ENCODE data around the gene SCTR.

SCTR gene

GRCh38 chr2:119464981-119465380, 59.3 kb downstream of the SCTR start:
- Histone ChIP-seq H3K36me3 (ENCODE audit: control insufficient read depth, insufficient read depth, low read length) (no peaks in the 10 kb centered on the region), H3K9me3 (ENCODE audit: control insufficient read depth, low read length) (no peaks in the 10 kb centered on the region), H3K27ac (ENCODE audit: insufficient read depth, low read depth, low read length, poor library complexity, severe bottlenecking) (no peak overlapping the region), H3K4me3 (ENCODE audit: insufficient read depth, low read depth, low read length) (no peak overlapping the region), H3K4me1 (ENCODE audit: control insufficient read depth, insufficient read depth, low read length) (no peaks in the 10 kb centered on the region), H3K27me3 (ENCODE audit: control insufficient read depth, insufficient read depth, low read length, poor library complexity, severe bottlenecking) (no peaks in the 10 kb centered on the region)
- 94 to 95% methylated on average over 4 of the region's 4 CpGs for WGBS, 2 experiments

- 92 to 93% methylated on average over 9 of the region's 9 CpGs for WGBS, 2 experiments
Observed at GRCh38 chr2:119463990-119464389, 60.3 kb downstream of the SCTR start.

GRCh38 chr2:119463136-119463535, 61.1 kb downstream of the SCTR start:
- H3K36me3 ChIP-seq (ENCODE audit: control insufficient read depth, insufficient read depth, low read length), result no peaks in the 10 kb centered on the region
- H3K4me3 ChIP-seq (ENCODE audit: insufficient read depth, low read depth, low read length), result no peak overlapping the region
- no peaks in the 10 kb centered on the region for H3K27me3 ChIP-seq (ENCODE audit: control insufficient read depth, insufficient read depth, low read length, poor library complexity, severe bottlenecking)
- no peaks in the 10 kb centered on the region for H3K4me1 ChIP-seq (ENCODE audit: control insufficient read depth, insufficient read depth, low read length)
- no peak overlapping the region for H3K27ac ChIP-seq (ENCODE audit: insufficient read depth, low read depth, low read length, poor library complexity, severe bottlenecking)
- no peaks in the 10 kb centered on the region for H3K9me3 ChIP-seq (ENCODE audit: control insufficient read depth, low read length)
- 69 to 78% methylated on average over 3 to 4 of the region's 4 CpGs for WGBS, 2 experiments

More at GRCh38 chr2:119463990-119464389, 60.3 kb downstream of the SCTR start:
- no peak overlapping the region for H3K27ac ChIP-seq (ENCODE audit: insufficient read depth, low read depth, low read length, poor library complexity, severe bottlenecking)
- no peaks in the 10 kb centered on the region for H3K9me3 ChIP-seq (ENCODE audit: control insufficient read depth, low read length)
- H3K4me3 ChIP-seq (ENCODE audit: insufficient read depth, low read depth, low read length), result no peak overlapping the region
- no peaks in the 10 kb centered on the region for H3K4me1 ChIP-seq (ENCODE audit: control insufficient read depth, insufficient read depth, low read length)
- no peaks in the 10 kb centered on the region for H3K36me3 ChIP-seq (ENCODE audit: control insufficient read depth, insufficient read depth, low read length)
- no peaks in the 10 kb centered on the region for H3K27me3 ChIP-seq (ENCODE audit: control insufficient read depth, insufficient read depth, low read length, poor library complexity, severe bottlenecking)

GRCh38 chr2:119462574-119462973, 61.7 kb downstream of the SCTR start:
- no peaks in the 10 kb centered on the region for H3K4me1 ChIP-seq (ENCODE audit: control insufficient read depth, insufficient read depth, low read length)
- no peaks in the 10 kb centered on the region for H3K27me3 ChIP-seq (ENCODE audit: control insufficient read depth, insufficient read depth, low read length, poor library complexity, severe bottlenecking)
- no peaks in the 10 kb centered on the region for H3K36me3 ChIP-seq (ENCODE audit: control insufficient read depth, insufficient read depth, low read length)
- WGBS, 2 experiments, result 93 to 94% methylated on average over 7 of the region's 7 CpGs
- H3K9me3 ChIP-seq (ENCODE audit: control insufficient read depth, low read length), result no peaks in the 10 kb centered on the region
- no peak overlapping the region for H3K27ac ChIP-seq (ENCODE audit: insufficient read depth, low read depth, low read length, poor library complexity, severe bottlenecking)
- no peak overlapping the region for H3K4me3 ChIP-seq (ENCODE audit: insufficient read depth, low read depth, low read length)

- H3K4me3 ChIP-seq (ENCODE audit: insufficient read depth, low read depth, low read length), result no peak overlapping the region
- H3K27me3 ChIP-seq (ENCODE audit: control insufficient read depth, insufficient read depth, low read length, poor library complexity, severe bottlenecking), result no peaks in the 10 kb centered on the region
- 93 to 97% methylated on average over 5 of the region's 5 CpGs for WGBS, 2 experiments
- no peaks in the 10 kb centered on the region for H3K36me3 ChIP-seq (ENCODE audit: control insufficient read depth, insufficient read depth, low read length)
- no peak overlapping the region for H3K27ac ChIP-seq (ENCODE audit: insufficient read depth, low read depth, low read length, poor library complexity, severe bottlenecking)
- H3K4me1 ChIP-seq (ENCODE audit: control insufficient read depth, insufficient read depth, low read length), result no peaks in the 10 kb centered on the region
- H3K9me3 ChIP-seq (ENCODE audit: control insufficient read depth, low read length), result no peaks in the 10 kb centered on the region
Observed at GRCh38 chr2:119461811-119462210, 62.5 kb downstream of the SCTR start.

- Histone ChIP-seq H3K27ac (ENCODE audit: insufficient read depth, low read depth, low read length, poor library complexity, severe bottlenecking) (no peak overlapping the region), H3K4me1 (ENCODE audit: control insufficient read depth, insufficient read depth, low read length) (no peaks in the 10 kb centered on the region), H3K27me3 (ENCODE audit: control insufficient read depth, insufficient read depth, low read length, poor library complexity, severe bottlenecking) (no peaks in the 10 kb centered on the region), H3K36me3 (ENCODE audit: control insufficient read depth, insufficient read depth, low read length) (no peaks in the 10 kb centered on the region), H3K4me3 (ENCODE audit: insufficient read depth, low read depth, low read length) (no peak overlapping the region), H3K9me3 (ENCODE audit: control insufficient read depth, low read length) (no peaks in the 10 kb centered on the region)
- WGBS, 2 experiments, result 81 to 82% methylated on average over 2 of the region's 2 CpGs
Observed at GRCh38 chr2:119460076-119460475, 64.2 kb downstream of the SCTR start.

- no peaks in the 10 kb centered on the region for H3K4me1 ChIP-seq (ENCODE audit: control insufficient read depth, insufficient read depth, low read length)
- no peak overlapping the region for H3K27ac ChIP-seq (ENCODE audit: insufficient read depth, low read depth, low read length, poor library complexity, severe bottlenecking)
- no peaks in the 10 kb centered on the region for H3K36me3 ChIP-seq (ENCODE audit: control insufficient read depth, insufficient read depth, low read length)
- H3K4me3 ChIP-seq (ENCODE audit: insufficient read depth, low read depth, low read length), result no peak overlapping the region
- H3K9me3 ChIP-seq (ENCODE audit: control insufficient read depth, low read length), result no peaks in the 10 kb centered on the region
- WGBS, 2 experiments, result 89 to 91% methylated on average over 13 of the region's 13 CpGs
- H3K27me3 ChIP-seq (ENCODE audit: control insufficient read depth, insufficient read depth, low read length, poor library complexity, severe bottlenecking), result no peaks in the 10 kb centered on the region
Observed at GRCh38 chr2:119455066-119455718, 69.1 kb downstream of the SCTR start.

- no peak overlapping the region for H3K27ac ChIP-seq (ENCODE audit: insufficient read depth, low read depth, low read length, poor library complexity, severe bottlenecking)
Observed at GRCh38 chr2:119453972-119454593, 70.2 kb downstream of the SCTR start.

GRCh38 chr2:119451336-119452050, 72.8 kb downstream of the SCTR start:
- Histone ChIP-seq H3K9me3 (ENCODE audit: control insufficient read depth, low read length) (no peaks in the 10 kb centered on the region), H3K4me1 (ENCODE audit: control insufficient read depth, insufficient read depth, low read length) (peaks cover 4% of the 10 kb centered on the region), H3K27me3 (ENCODE audit: control insufficient read depth, insufficient read depth, low read length, poor library complexity, severe bottlenecking) (no peaks in the 10 kb centered on the region), H3K4me3 (ENCODE audit: insufficient read depth, low read depth, low read length) (no peak overlapping the region), H3K27ac (ENCODE audit: insufficient read depth, low read depth, low read length, poor library complexity, severe bottlenecking) (no peak overlapping the region), H3K36me3 (ENCODE audit: control insufficient read depth, insufficient read depth, low read length) (no peaks in the 10 kb centered on the region)
- 92 to 94% methylated on average over 9 of the region's 9 CpGs for WGBS, 2 experiments

More at GRCh38 chr2:119453972-119454593, 70.2 kb downstream of the SCTR start:
- H3K27me3 ChIP-seq (ENCODE audit: control insufficient read depth, insufficient read depth, low read length, poor library complexity, severe bottlenecking), result no peaks in the 10 kb centered on the region
- no peaks in the 10 kb centered on the region for H3K9me3 ChIP-seq (ENCODE audit: control insufficient read depth, low read length)
- WGBS, 2 experiments, result 82 to 83% methylated on average over 12 of the region's 12 CpGs
- H3K4me3 ChIP-seq (ENCODE audit: insufficient read depth, low read depth, low read length), result no peak overlapping the region
- peaks cover 4% of the 10 kb centered on the region for H3K4me1 ChIP-seq (ENCODE audit: control insufficient read depth, insufficient read depth, low read length)
- no peaks in the 10 kb centered on the region for H3K36me3 ChIP-seq (ENCODE audit: control insufficient read depth, insufficient read depth, low read length)

GRCh38 chr2:119449521-119449920, 74.8 kb downstream of the SCTR start:
- Histone ChIP-seq H3K9me3 (ENCODE audit: control insufficient read depth, low read length) (no peaks in the 10 kb centered on the region), H3K4me3 (ENCODE audit: insufficient read depth, low read depth, low read length) (no peak overlapping the region), H3K36me3 (ENCODE audit: control insufficient read depth, insufficient read depth, low read length) (no peaks in the 10 kb centered on the region), H3K27ac (ENCODE audit: insufficient read depth, low read depth, low read length, poor library complexity, severe bottlenecking) (no peak overlapping the region), H3K27me3 (ENCODE audit: control insufficient read depth, insufficient read depth, low read length, poor library complexity, severe bottlenecking) (no peaks in the 10 kb centered on the region), H3K4me1 (ENCODE audit: control insufficient read depth, insufficient read depth, low read length) (peaks cover 4% of the 10 kb centered on the region)
- WGBS, 2 experiments, result 75 to 79% methylated on average over 3 of the region's 3 CpGs
